CD4-positive, alpha-beta T cell treated with Interferon alpha-2 for 1 hour (primary cell): Measurements from ENCODE around the gene PTGER1.
A peak's percentile ranks its signal among the peaks of the same experiment; 100 is the strongest.
"Not testable (repeated sequence)": the region's sequence is repeated elsewhere in the genome, so short reads cannot be mapped to it uniquely, and the experiment has no call there.

ENCODE experiments used
- DNase-seq, 2 donors: peaks; one replicate each; pipeline ENCODE4 v3.0.0-alpha.2; 2020 to 2022

The PTGER1 gene

DNA sequence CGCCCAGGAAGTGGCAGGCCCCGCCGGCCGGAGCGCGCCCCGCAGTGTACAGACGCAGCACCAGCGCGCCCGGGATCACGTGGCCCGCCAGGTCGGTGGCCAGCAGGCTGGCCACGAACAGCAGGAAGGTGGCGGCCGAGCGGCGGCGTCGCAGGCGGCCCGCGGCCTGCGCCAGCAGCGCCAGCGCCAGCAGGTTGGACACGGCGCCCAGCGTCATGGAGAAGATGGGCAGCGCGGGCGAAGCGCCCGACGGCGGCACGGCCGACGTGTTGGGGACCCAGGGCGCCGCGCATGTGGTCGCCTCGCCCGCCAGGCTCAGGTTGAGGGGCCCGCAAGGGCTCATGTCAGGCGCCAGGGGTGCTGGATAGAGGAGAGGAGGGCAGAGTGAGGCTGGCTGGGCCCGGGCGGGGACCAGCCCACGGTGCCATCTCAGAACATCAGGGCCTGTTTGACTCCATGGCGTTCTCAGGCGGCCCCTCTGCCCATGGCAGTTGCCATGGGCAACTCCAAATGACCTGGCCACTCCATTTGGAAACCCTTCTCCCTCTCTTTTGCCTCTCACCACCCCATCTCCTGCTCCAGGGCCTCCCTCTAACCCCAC, 1.1 kb downstream of the PTGER1 start:
- DNase-seq: no peak

- no peak for DNase-seq
These were observed 1.8 kb downstream of the PTGER1 start for GRCh38 chr19:14473073-14473977.

- DNase-seq: peak; percentile 76 to 86
These were observed 2.8 kb downstream of the PTGER1 start for GRCh38 chr19:14472202-14472938.

- no peak for DNase-seq
These were observed 3.5 kb downstream of the PTGER1 start for GRCh38 chr19:14471436-14472187.

- no peak for DNase-seq
These were observed 4.9 kb downstream of the PTGER1 start for GRCh38 chr19:14470031-14470876.

DNA sequence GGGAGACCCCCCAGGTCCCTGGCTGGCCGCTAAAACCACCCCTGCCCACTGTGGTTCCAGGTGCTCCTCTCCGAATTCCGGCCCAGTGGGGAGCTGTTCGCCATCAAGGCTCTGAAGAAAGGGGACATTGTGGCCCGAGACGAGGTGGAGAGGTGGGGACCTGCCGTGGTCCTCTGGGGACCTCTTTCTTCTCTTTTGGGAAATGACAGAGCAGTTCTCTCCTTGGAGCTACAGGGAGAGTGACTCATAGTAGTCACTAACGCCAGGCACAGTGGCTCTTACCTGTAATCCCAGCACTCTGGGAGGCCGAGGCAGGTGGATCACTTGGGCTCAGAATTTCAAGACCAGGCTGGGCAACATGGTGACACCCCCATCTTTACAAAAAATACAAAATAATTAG, 7.3 kb downstream of the PTGER1 start:
- no peak for DNase-seq

DNA sequence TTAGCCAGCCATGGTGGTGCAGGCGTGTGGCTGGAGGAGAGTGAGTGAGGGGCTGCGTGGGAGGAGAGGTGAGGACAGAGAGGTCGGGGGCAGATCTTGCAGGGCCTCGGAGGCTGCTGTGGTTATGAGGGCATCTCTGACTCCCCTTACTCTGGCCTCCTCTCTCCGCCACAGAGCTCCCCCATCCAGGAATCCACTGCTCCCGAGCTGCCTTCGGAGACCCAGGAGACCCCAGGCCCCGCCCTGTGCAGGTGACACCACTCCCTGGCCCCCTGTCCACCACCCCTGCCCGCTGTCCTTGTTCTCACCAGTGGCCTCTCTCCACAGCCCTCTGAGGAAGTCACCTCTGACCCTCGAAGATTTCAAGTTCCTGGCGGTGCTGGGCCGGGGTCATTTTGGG, 7.8 kb downstream of the PTGER1 start:
- DNase-seq: no peak

DNA sequence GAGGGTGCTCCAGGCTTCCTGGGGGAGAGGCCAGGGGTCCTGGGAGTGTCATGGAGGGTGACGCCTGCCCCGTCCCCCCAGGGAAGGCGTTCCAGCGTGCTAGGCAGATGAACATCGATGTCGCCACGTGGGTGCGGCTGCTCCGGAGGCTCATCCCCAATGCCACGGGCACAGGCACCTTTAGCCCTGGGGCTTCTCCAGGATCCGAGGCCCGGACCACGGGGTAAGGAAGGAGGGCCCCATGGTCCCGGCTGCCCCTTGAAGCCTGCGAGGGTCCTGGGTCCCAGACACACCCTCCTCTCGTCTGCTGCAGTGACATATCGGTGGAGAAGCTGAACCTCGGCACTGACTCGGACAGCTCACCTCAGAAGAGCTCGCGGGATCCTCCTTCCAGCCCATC, 11.4 kb downstream of the PTGER1 start:
- no peak for DNase-seq

- DNase-seq: not testable (repeated sequence)
These were observed 12.8 kb downstream of the PTGER1 start for GRCh38 chr19:14462401-14462800.

DNA sequence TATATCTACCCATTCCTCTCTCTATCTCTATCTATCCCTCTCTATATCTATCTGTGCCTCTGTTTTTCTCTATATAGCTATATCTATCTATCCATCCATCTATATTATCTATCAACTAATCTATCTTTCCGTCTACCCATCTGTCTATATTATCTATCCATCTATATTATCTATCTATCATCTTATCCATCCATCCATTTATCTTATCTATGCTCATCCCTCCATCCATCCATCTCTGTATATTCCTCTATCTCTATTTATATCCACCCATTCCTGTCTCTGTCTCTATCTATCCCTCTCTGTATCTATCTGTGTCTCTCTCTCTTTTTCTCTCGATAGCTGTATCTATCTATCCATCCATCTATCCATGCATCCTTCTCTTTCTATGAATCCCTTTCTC, 14.2 kb downstream of the PTGER1 start:
- no peak for DNase-seq

GRCh38 chr19:14459703-14460102, 15.5 kb downstream of the PTGER1 start:
- peak; percentile 53 to 63 for DNase-seq

GRCh38 chr19:14452303-14452702, 22.9 kb downstream of the PTGER1 start:
- DNase-seq: not testable (repeated sequence)

GRCh38 chr19:14450876-14451275, 24.3 kb downstream of the PTGER1 start:
- no peak for DNase-seq

DNA sequence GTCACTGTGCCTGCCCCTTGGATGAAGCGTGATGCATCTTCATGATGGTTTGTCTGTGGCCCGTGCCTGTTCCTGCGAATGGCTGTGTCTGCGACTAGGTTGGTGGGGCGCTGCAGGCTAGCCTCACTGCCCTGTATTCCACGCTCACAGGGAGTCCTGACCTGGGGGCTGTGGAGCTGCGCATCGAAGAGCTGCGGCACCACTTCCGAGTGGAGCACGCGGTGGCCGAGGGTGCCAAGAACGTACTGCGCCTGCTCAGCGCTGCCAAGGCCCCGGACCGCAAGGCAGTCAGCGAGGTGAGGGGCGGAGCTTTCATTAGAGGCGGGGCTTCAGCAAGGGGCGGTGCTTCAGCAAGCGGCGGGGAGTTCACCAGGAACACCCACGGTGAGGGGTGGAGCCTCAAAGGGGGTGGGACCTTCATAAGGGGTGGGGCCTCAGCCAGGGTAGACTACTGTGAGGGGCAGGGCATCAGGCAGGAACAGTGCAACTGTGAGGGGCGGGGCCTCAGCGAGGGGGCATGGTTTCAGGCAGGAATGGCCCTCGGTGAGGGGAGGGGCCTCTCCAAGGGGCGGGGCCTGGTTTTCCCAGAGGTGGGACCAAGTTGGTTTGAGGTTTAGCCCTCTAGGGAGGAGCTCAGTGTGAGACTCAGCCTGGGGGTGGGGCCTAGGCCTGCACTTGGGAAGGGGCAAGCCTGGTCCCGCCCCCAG, 24.8 kb downstream of the PTGER1 start:
- peak; percentile 79 for DNase-seq

DNA sequence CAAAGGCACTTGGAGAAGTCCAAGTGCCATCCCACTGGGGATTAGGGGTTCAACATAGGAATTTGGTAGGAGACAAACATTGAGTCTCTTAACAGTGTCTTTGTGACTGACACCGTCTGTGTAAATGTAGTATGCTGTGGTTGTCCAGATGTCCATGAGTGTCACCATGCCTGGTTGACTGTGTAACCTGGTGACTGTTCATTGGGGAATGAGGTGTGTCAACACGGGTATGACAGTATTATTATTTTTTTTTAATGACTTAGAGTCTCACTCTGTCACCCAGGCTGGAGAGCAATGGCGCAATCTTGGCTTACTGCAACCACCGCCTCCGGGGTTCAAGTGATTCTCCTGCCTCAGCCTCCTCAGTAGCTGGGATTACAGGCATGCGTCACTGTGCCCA, 25.8 kb downstream of the PTGER1 start:
- DNase-seq: no peak

GRCh38 chr19:14446336-14447036, 28.7 kb downstream of the PTGER1 start:
- no peak for DNase-seq

GRCh38 chr19:14443632-14444216, 31.4 kb downstream of the PTGER1 start:
- DNase-seq: no peak

- no peak for DNase-seq
These were observed 32.1 kb downstream of the PTGER1 start for GRCh38 chr19:14442891-14443631.
